GM12874 (cell line): ENCODE measurements around the gene CCNA1.

Experiments used
- TF ChIP-seq, protein P1 (sequence below): IDR thresholded peaks from 2 replicates; pipeline ENCODE4 v1.5.1; 2011; ENCODE audit warnings: low read depth, mild to moderate bottlenecking, control low read depth, low read length, moderate library complexity; ENCODE audit not compliant: insufficient read depth

The CCNA1 gene

GRCh38 chr13:36436811-36437210, 4.5 kb downstream of the CCNA1 start:
- TF ChIP-seq, protein P1, sequence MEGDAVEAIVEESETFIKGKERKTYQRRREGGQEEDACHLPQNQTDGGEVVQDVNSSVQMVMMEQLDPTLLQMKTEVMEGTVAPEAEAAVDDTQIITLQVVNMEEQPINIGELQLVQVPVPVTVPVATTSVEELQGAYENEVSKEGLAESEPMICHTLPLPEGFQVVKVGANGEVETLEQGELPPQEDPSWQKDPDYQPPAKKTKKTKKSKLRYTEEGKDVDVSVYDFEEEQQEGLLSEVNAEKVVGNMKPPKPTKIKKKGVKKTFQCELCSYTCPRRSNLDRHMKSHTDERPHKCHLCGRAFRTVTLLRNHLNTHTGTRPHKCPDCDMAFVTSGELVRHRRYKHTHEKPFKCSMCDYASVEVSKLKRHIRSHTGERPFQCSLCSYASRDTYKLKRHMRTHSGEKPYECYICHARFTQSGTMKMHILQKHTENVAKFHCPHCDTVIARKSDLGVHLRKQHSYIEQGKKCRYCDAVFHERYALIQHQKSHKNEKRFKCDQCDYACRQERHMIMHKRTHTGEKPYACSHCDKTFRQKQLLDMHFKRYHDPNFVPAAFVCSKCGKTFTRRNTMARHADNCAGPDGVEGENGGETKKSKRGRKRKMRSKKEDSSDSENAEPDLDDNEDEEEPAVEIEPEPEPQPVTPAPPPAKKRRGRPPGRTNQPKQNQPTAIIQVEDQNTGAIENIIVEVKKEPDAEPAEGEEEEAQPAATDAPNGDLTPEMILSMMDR: no peak

DNA sequence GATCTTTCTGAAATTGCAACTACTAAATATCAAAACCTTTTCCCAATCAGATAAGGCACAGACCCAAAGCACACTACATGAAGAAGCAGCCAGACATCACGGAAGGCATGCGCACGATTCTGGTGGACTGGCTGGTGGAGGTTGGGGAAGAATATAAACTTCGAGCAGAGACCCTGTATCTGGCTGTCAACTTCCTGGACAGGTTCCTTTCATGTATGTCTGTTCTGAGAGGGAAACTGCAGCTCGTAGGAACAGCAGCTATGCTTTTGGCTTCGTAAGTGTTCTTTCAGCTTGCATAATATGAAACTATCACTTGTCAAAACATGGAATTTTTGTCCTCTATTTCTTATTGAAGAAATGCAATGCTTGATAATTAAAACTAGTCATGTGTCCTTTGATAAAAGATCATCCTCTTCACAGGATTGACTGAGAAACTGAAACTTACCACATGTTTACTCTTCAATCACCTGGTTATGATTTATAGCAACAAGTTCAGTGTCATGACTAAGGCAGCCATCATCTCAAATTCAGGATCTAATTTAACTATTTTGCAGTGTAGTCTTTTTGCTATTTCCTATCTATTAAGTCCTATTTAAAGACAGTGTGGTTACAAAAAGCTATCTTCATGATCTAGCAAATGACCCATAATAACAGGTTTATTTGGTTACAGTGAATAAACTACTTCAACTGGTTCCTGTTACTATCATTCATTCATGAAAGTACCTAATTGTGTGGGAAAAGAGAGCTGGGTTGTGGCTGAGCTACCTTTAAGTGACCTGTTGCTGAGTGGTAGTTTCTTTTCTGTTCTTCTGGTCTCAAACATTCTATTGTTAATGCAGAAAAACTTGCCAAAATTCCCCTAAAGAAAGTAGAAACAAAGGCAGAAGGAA, 6.5 kb downstream of the CCNA1 start:
- TF ChIP-seq, protein P1: no peak

- TF ChIP-seq, protein P1: no peak
These were observed 13.0 kb downstream of the CCNA1 start for GRCh38 chr13:36445278-36445677.

DNA sequence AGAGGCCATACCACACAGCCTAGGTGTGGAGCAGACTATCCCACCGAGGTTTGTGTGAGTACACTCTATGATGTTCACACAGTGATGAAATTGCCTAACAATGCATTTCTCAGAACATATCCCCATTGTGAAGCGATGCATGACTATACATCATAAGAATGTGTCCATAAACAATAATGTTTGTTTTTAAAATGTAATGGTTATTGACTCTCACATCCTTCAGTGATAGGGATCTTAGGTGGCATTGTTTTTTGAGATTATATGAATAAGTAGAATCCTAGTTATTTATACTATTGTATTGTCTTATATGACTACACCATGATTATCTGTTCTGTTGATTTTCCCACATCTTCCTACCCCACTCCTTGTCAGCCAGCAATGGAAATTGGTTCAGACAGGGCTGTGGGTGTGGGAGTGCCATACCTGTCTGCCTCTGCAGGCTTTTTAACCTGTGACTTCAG, 13.6 kb downstream of the CCNA1 start:
- TF ChIP-seq, protein P1: no peak

DNA sequence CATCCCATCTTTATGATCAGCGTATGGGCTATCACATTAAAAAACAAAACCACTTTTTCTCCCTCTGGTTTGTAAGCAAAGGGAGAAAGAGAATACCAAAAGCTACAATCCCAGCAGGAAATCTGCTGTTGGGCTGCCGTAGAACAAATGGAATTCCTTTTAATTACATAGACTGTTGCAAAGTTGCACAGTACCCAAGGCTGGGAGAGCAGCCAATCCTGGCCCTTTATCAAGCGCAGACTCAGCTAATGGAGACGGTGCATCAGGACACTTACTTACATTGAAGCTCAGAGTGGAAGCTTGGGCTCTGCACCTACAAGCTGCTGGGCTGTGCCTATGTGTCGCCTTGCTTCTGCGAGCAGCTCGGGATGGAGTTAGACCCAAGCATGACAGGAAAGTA, 15.2 kb downstream of the CCNA1 start:
- TF ChIP-seq, protein P1: no peak

GRCh38 chr13:36450534-36450933, 18.2 kb downstream of the CCNA1 start:
- TF ChIP-seq, protein P1: no peak

DNA sequence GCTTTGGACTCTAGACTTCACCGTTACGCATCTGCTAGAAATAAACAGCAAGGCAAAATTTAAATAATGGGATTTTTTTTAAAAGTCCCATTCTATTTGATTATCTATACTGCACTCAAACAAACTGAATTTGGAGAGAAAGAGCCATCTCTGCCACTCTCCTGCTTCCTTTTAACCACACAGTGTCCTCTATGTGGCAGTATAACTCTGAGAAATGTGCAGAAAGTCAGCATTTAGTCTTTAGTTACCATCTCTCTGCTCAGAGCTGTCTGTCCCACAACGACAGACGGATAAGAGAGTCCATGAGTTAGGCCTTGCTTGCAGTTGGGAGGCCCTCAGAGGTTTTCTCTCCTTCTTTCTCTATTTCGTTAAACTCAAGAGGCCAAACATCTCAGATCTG, 21.2 kb downstream of the CCNA1 start:
- TF ChIP-seq, protein P1: peak; percentile 20; the same call in 1 of the 2 replicates
